HK-2 (cell line): Measurements from ENCODE around the gene MILR1.
"Not testable (repeated sequence)": the region's sequence is repeated elsewhere in the genome, so short reads cannot be mapped to it uniquely, and the experiment has no call there.

Experiments
- DNase-seq: peaks from one replicate; pipeline ENCODE4 v3.0.0-alpha.2; 2018; ENCODE audit not compliant: unreplicated experiment

Gene MILR1, protein sequence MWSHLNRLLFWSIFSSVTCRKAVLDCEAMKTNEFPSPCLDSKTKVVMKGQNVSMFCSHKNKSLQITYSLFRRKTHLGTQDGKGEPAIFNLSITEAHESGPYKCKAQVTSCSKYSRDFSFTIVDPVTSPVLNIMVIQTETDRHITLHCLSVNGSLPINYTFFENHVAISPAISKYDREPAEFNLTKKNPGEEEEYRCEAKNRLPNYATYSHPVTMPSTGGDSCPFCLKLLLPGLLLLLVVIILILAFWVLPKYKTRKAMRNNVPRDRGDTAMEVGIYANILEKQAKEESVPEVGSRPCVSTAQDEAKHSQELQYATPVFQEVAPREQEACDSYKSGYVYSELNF

DNA sequence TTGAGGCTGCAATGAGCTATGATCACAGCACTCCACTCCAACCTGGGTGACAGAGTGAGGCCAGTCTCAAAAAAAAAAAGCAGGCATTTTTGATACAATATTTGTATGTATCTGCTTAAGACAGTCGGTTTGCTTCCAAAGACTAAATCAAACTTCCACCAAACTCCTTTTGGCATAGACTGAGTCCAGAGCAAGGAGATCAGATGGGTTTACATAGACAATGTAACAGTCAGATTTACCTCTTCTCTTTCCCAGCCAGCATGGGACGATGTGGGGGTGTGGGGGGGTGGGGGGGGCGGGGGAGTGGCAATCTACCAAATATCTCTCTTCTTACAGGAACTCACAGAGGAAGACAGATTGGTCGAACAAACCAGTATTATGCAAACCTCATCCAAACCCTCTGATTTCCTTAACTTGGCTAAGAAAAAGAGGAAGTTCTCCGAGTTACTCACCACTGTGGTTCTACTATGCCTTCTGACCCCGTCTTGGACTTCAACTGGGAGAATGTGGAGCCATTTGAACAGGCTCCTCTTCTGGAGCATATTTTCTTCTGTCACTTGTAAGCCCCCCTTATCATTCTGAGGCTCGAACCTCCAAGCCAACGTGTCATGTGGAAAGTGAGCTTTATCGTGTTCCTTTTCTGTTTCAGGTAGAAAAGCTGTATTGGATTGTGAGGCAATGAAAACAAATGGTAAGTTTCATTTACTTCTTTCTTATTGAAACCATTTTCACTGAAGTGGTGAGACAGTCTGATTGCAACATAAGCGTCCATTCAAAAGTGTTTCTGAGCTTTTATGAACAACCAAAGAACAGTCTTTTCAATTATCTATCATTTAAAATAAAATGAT is at the start of gene MILR1:
Gene MILR1 (plus strand): TSS at position 451 of the 848 bp plus-strand sequence. CDS start 54 bp downstream, at position 505.
- DNase-seq = peak; percentile 27

DNA sequence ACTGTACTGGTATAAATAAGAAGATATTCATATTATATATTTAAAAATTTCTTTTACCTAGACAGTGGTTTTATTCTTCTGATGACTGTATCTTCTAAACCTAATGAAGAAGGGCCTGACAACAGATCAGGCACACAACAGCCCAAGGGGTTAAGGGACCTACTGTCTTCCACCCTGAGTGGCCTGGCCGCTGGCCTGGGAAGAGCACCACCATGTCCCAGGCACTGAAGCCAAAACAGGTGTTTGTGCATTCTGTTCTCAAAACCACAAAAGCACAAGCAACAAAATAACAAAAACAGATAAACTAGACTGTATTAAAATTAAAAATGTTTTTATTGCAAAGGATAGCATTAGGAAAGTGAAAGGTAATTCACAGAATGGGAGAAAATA is 49.2 kb upstream of the MILR1 start:
- no peak for DNase-seq

DNA sequence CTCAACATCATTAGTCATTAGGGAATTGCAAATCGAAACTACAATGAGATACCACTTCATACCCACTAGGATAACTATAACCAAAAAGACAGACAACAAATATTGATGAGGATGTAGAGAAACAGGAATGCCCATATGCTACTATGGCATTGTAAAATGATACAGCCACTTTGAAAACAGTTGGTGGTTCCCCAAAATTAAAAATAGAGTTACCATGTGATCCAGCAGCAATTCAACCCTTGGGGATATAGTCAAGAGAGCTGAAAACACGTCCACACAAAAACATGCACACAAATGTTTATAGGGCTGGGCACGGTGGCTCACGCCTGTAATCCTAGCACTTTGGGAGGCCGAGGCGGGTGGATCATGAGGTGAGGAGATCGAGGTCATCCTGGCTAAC is 48.3 kb upstream of the MILR1 start:
- DNase-seq = no peak

DNA sequence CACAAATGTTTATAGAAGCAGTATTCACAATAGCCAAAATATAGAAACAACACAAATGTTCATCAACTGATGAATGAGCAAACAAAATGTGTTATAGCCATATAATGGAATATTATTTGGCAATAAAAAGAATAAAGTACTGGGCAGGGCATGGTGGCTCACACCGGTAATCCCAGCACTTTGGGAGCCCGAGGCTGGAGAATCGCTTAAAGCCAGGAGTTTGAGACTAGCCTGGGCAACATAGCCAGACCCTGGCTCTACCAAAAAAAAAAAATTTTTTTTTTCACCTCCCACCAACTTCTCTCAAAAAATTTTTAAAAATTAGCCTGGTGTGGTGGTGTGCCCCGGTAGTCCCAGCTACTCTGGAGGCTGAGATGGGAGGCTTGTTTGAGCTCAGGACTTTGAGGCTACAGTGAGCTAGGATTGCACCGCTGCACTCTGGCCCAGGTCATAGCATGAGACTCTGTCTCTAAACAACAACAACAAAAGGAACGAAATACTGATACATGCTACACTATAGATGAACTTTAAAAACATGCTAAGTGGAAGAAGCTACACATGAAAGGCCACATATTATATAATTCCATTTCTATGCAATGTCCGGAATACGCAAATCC is 47.6 kb upstream of the MILR1 start:
- DNase-seq = no peak

DNA sequence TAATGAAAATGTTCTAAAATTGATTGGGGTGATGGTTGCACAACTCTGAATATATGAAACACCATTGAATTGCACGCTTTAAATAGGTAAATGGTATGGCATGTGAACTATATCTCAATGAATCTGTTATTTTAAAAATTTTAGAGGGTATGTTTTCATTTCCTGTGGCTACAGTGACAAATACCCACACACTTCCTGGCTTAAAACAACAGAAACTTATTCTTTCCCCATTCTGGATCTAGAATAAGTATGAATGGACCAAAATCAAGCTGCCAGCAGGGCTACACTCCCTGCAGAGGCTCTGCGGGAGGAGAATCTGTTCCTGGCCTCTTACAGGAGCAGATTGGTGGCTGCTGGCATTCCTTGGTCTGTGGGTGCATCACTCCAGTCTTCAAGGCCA is 47.0 kb upstream of the MILR1 start:
- no peak for DNase-seq

DNA sequence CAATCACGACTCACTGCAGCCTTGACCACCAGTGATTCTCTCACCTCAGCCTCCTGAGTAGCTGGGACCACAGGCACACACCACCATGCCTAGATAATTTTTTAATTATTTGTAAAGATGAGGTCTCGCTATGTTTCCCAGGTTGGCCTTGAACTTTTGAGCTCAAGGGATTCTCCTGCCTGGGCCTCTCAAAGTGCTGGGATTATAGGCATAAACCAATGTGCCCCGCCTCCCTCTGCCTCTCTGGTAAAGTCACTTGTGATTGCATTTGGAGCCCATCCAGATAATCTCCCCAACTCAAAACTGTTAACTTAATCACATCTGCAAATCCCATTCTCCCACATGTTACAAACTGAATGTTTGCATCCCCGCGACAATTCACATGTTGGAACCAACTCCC is 46.4 kb upstream of the MILR1 start:
- DNase-seq = no peak

DNA sequence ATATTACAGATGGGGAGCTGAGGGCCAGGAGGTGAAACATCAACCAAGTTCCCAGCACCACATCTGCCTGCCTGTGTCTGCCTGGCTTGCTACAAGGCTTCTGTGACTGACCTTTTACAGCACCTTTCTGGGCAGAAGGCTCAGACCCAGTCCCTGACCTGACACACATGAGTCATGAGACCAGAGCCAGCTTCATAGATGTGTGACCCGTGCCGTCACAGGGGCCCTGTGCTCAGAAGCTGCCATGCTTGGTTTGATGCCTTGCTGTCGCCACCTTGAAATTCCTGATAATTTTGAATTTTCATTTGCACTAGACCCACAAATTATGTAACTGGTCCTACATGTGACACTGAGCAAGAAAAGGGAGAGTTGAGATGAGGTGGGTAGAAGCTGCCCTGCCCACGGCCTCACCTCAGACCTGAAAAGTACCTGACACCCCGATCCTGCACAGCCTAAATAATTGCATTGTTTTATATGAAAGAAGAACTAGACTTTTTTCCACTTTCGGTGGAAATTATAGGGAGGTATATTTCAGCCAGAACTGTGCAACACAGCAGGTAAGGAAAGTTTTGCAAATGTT is 44.9 kb upstream of the MILR1 start:
- DNase-seq = no peak

DNA sequence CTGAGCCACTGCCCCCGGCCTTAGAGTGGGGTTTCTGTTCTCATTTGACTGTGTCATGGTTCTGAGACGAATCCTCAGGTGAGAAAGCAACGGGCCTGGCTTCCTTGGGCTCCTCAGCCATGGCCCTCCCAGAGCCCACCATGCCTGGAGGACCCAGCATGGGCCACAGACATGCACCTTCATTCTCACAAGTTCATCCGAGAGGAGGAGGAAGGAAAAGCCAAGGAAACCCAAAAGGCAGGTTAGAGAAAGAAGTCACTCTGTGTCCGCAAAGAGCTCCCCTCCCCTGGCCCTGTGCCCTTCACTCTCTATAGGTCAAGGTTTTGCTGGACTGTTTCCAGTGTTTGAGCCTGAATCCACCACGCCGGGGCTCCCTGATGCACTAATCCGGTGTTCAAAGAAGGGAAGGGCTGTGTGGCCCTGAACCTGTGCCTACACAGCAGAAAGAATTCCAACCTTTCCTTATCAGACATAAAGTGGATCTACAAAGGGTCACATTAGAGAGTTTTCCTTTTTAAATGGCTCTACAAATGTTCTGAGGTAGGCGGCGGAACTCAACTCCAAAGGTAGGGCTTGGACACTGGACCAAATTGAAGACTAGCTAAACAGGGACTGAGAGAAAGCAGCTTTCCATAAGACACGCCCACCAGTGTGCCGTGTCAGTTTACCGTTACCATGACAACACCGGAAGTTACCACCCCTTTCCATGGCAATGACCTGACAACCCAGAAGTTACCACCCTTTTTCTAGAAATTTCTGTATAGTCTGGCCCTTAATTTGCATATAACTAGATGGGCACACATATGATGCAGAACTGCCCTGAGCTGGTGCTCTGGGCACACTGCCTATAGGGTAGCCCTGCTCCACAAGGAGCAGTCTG is 42.4 kb upstream of the MILR1 start:
- DNase-seq = no peak

DNA sequence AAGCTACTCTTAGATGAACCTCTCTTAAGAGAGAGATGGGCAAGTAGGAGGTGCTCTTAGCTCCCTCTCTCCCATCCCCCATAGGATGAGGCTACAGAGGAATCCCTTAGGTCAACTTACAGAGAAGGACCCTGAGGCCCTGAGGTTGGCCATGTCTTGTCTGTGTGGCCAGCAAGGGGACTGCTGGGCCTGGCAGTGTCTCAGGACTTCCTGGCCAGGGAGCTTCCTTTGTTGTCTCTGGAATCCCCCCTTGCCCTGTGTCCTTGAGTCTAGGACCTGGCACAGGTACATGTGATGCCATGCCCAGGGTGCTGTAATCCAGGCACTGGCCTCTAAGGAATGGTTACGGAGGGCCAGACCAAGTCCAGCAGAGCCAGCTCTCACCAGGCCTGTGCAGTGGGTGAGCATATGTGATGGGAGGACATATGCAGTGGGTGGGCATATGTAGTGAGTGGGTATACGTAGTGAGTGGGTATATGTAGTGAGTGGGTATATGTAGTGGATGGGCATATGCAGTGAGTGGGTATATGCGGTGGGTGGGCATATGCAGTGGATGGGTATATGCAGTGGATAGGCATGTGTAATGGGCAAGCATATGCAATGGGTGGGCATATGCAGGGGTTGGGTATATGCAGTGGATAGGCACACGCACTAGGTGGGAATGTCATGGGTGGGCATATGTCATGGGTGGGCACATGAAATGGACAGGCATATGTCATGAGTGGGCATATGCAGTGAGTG is 38.0 kb upstream of the MILR1 start:
- no peak for DNase-seq

DNA sequence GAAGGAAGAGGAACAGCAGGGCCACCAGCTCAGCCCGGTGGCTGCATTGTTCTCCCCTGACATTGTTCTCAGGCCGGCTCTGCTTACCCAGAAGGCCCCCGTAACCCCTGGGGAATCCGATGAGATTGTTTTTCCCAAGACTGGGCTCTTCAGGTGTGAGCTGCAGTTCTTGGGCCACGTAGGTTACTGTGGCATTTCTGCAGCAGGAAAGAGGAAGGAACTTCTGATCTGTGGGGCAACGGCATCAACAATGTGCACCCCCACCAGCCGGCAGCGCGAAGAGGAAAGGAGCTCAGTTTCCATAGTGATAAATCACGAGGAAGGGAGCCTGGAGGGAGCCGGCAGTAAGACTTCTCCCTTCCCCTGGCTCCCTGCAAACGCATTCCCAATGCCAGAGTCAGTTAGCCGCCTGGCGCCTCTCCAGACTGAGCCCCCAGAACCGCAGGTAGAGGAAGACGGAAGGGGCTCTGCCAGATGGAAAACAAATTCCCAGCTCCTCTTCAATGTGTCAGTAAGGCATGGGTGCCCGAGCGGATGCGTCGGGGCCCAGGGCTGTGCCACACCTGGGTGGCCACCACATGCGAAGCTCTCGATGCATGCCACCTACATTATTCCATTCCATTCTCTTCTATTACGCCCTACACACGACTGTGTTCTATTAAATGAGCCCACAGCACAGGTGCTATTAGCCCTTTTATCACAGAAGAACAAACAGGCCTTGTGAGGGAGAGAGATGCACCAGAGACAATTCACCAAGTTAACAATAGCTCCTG is 36.7 kb upstream of the MILR1 start:
- no peak for DNase-seq

DNA sequence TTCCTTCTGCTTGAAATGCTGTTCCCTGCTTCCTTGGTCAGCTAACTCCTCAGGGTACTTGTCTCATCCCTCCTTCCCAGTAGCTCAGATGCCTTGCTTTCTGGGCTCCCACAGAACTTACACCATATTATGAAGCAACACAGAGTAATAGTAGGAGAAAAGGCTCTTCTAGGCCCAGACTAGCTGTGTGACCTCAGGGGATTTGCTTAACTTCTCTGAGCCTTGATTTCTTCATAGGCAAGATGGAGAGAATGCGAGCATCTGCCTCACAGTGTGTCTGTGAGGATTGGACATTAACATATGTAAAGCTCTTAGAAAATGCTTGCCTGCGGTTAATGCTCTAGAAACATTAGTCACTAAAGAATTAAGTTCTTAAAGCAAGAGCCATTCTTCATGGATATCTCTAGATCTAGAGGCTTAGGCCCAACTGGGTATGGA is 36.0 kb upstream of the MILR1 start:
- DNase-seq = no peak

DNA sequence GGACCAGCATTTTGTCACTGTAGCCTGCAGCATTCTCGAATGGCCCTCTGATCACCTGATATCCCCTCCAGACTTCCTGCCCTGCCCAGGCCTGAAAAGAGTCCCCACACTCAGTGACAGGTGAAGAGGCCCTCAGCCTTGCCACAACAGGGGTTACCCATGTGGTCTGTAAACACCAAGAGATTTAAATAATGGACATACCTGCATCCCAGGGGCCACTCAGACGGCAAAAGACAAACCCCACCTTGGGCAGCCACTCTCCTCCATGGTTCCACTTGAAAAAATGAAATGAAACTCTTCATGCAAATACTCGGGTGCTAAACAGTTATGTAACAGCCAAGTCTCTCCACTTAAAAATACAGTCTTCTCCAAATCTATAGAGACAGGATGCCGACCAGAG is 35.4 kb upstream of the MILR1 start:
- DNase-seq = no peak

DNA sequence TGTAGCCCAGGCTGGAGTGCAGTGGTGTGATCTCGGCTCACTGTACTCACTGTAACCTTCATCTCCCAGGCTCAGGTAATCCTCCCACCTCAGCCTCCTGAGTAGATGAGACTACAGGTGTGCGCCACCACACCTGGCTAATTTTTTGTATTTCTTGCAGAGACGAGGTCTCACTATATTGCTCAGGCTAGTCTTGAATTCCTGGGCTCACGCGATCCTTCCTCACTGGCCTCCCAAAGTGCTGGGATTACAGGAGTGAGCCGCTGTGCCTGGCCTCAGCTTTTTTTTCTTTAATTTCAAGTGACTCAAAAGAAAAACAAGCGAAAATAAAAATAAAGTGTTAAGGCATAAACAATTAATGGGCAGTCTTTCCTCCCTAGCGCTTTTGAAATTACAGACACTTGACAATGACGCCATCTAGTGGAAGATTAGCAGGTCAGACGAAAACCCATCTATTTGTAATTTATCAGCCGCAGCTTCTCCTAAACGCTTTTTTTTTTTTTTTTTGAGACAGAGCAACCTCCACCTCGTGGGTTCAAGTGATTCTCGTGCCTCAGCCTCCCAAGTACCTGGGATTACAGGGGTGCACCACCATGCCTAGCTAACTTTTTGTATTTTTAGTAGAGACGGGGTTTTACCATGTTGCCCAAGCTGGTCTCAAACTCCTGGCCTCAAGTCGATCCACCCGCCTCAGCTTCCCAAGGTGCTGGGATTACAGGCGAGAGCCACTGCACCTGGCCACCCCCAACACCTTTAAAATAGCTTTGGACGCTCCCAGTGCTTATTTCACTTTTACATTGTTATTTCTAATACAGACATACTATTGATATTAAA is 30.2 kb upstream of the MILR1 start:
- DNase-seq = no peak

DNA sequence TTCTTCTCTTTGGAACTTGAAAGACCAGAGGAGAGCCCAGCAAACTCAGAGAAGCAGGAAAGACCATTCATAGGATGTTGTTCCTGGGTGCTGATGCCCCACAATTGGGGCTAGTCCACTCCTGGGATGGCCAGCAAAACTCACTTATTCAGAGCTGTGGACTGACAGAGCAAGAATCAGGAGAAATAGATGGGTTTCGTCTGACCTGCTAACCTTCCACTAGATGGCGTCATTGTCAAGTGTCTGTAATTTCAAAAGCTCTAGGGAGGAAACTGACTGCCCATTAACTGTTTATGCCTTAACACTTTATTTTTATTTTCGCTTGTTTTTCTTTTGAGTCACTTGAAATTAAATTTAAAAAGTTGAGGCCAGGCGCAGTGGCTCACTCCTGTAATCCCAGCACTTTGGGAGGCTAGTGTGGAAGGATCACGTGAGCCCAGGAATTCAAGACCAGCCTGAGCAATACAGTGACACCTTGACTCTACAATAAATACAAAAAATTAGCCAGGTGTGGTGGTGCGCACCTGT is 28.7 kb upstream of the MILR1 start:
- peak; percentile 35 for DNase-seq

DNA sequence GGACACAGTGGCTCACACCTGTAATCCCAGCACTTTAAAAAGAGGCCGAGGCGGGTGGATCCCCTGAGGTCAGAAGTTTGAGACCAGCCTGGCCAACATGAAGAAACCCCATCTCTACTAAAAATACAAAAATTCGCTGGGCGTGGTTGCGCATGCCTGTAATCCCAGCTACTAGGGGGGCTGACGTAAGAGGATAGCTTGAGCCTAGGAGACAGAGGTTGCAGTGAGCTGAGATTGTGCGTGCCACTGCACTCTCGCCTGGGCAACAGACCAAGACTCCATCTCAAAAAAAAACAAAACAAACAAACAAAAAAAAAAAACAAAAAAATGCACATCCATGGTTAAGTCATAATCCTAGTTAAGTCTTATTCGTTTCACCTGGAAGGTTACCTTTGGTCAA is 26.8 kb upstream of the MILR1 start:
- not testable (repeated sequence) for DNase-seq

DNA sequence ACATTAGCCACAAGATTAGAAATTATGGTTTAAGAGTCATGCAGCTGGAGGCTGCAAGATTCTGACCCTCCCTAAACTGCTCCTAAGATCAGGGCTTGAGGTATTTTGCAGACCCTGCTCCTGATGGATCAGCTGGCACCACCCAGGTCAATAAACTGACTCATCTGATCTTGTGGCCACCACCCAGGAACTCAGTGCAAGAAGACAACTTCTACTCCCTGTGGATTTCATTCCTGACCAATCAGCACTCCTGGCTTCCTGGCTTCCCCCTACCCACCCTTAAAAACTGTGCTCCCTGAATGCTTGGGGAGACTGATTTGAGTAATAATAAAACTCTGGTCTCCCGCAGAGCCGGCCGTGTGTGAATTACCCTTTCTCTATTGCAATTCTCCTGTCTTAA is 25.0 kb upstream of the MILR1 start:
- no peak for DNase-seq

DNA sequence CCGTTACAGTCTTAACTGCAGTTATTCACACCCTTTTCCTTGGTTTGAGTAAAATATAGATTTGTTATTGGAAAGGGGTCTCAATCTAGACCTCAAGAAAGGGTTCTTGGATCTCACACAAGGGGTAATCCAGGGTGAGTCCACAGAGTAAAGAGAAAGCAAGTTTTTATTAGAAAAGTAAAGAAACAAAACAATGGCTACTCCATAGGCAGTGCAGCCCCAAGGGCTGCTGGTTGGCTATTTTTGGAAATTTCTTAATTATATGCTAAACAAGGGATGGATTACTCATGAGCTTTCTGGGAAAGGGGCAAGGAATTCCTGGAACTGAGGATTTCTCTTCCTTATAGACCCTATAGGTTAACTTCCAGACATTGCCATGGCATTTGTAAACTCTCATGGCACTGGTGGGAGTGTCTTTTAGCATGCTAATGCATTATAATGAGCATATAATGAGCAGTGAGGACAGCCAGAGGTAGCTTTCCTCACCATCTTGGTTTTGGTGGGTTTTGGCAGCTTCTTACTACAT is 24.5 kb upstream of the MILR1 start:
- no peak for DNase-seq

DNA sequence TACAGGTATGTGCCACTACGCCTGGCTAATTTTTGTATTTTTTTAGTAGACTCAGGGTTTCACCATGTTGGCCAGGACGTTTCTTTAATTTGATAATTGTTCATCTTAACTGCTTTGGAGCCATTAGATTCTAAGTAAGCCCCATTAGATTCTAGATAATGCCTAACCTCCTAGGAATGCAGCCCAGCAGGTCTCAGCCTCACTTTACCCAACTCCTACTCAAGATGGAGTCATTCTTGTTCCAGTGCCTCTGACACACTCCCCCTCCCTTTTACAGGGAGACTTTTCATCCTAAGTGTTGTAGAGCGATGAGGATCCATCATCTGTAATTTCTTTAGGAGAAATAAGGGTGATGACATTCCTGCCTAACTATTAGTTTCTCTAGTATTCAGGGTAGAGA is 23.7 kb upstream of the MILR1 start:
- DNase-seq = no peak
